ENCODE measurements around the gene SHANK2. TPM values are rescaled to one million over a fixed set of nuclear protein-coding genes. Genes with fewer than 3 reads are reported as not detected.

The SHANK2 gene
- total RNA-seq, 1 experiment from 2014 or later, result 23.8 TPM

DNA sequence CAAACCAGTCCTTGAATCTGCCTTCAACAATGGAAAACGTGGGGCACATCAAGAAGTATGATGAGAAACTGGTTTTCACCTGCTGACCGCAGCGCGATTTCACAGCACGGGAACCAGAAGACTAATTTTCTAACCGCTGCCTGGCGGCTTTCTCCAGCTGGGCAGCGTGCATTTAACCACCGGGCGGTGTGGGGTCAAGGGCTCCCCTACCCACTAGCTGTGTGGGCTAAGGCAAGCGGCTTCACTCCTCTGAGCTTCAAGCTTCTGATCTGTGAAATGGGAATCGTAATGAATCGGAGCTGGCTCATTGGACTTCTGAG is 4.2 kb downstream of the SHANK2 start:
- no peak for DNase-seq
- H3K23ac ChIP-seq (ENCODE audit: insufficient read length, low read depth, low read length), result no peak overlapping the region
- H3K4me1 Mint-ChIP-seq, result peaks cover 67 to 71% of the 10 kb centered on the region in 2 experiments
- no peak overlapping the region for H2AFZ ChIP-seq (ENCODE audit: low read length)
- no peak overlapping the region for H2AK5ac ChIP-seq (ENCODE audit: insufficient read length, low read length)
- H2BK5ac ChIP-seq (ENCODE audit: insufficient read length, low read length), result no peak overlapping the region
- H3K9me3 Mint-ChIP-seq, result no peaks in the 10 kb centered on the region
- H4K5ac ChIP-seq (ENCODE audit: insufficient read length, low read depth, low read length), result no peak overlapping the region
- H3K27ac Mint-ChIP-seq, result peak overlapping the region; percentile 86 to 100 (median 98); a peak in 5 of 7 replicates
- no peak overlapping the region for H2BK15ac ChIP-seq (ENCODE audit: low read depth, low read length)
- H3K27ac ChIP-seq (ENCODE audit: insufficient read length, low read depth, low read length), result no peak overlapping the region
- no peak overlapping the region for H3K14ac ChIP-seq (ENCODE audit: insufficient read depth, low read length)
- H3K27me3 Mint-ChIP-seq (ENCODE audit: low read depth), result peaks cover 14% of the 10 kb centered on the region
- H3K18ac ChIP-seq (ENCODE audit: insufficient read length, low read depth, low read length), result peak overlapping the region; percentile 2
- no peaks in the 10 kb centered on the region for H3K27me3 ChIP-seq (ENCODE audit: insufficient read depth, low read length)
- no peak overlapping the region for H4K8ac ChIP-seq (replicated peaks; ENCODE audit: insufficient read length, low read depth, low read length)
- H4K91ac ChIP-seq (ENCODE audit: insufficient read length, low read depth, low read length), result no peak overlapping the region
- peaks cover 3% of the 10 kb centered on the region for H3K79me1 ChIP-seq (ENCODE audit: insufficient read depth, low read depth, low read length, poor library complexity, severe bottlenecking)
- no peak overlapping the region for H3K4ac ChIP-seq (ENCODE audit: low read depth, low read length)
- H3K9me3 ChIP-seq (ENCODE audit: control insufficient read depth, low read depth, low read length), result no peaks in the 10 kb centered on the region
- peak overlapping the region; percentile 56 to 67; a peak in 2 of 5 replicates for H3K4me3 Mint-ChIP-seq
- H3K9ac ChIP-seq (ENCODE audit: extremely low read depth, insufficient read length, low read length), result no peak overlapping the region
- H3K56ac ChIP-seq (ENCODE audit: insufficient read length, low read depth, low read length), result no peak overlapping the region
- peaks cover 20% of the 10 kb centered on the region for H3K23me2 ChIP-seq (ENCODE audit: insufficient read length, low read depth, low read length, poor library complexity, severe bottlenecking)
- H3K79me2 ChIP-seq (ENCODE audit: insufficient read depth, low read length), result peaks cover 20% of the 10 kb centered on the region; the same call in 1 of the 2 replicates
- no peak overlapping the region for H2BK20ac ChIP-seq (ENCODE audit: low read depth, low read length, poor library complexity, severe bottlenecking)
- peak overlapping the region; percentile 77 for H2BK12ac ChIP-seq (ENCODE audit: insufficient read length, low read depth, low read length)
- peaks cover 20% of the 10 kb centered on the region for H3K4me1 ChIP-seq (ENCODE audit: insufficient read depth, low read length)
- no peaks in the 10 kb centered on the region for H4K20me1 ChIP-seq (ENCODE audit: control insufficient read depth, insufficient read depth, insufficient read length)
- no peaks in the 10 kb centered on the region; a peak in 1 of 7 replicates for H3K36me3 Mint-ChIP-seq (ENCODE audit: insufficient read depth in 1 of 3, low read depth in 3 of 3)
- no peak overlapping the region for H3T11ph ChIP-seq (ENCODE audit: low read length)
- TF ChIP-seq, protein P1, sequence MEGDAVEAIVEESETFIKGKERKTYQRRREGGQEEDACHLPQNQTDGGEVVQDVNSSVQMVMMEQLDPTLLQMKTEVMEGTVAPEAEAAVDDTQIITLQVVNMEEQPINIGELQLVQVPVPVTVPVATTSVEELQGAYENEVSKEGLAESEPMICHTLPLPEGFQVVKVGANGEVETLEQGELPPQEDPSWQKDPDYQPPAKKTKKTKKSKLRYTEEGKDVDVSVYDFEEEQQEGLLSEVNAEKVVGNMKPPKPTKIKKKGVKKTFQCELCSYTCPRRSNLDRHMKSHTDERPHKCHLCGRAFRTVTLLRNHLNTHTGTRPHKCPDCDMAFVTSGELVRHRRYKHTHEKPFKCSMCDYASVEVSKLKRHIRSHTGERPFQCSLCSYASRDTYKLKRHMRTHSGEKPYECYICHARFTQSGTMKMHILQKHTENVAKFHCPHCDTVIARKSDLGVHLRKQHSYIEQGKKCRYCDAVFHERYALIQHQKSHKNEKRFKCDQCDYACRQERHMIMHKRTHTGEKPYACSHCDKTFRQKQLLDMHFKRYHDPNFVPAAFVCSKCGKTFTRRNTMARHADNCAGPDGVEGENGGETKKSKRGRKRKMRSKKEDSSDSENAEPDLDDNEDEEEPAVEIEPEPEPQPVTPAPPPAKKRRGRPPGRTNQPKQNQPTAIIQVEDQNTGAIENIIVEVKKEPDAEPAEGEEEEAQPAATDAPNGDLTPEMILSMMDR (conservative IDR thresholded peaks at IDR 0.05), result no peak
- no CpG with 5 or more reads among the region's 13 CpGs for WGBS (ENCODE audit: extremely low coverage, insufficient read length, low lambda C conversion rate)
- no peak overlapping the region for H2BK120ac ChIP-seq (ENCODE audit: low read depth, low read length, poor library complexity, severe bottlenecking)
- no peak overlapping the region for H3K4me2 ChIP-seq (ENCODE audit: insufficient read depth, insufficient read length, low read length)

Measured in H9 (cell line).